Parathyroid adenoma (tissue), 2 donors: ENCODE results near the gene ZNF491.
A peak's percentile ranks its signal among the peaks of the same experiment; 100 is the strongest.
"Not testable (repeated sequence)": the region's sequence is repeated elsewhere in the genome, so short reads cannot be mapped to it uniquely, and the experiment has no call there.

Experiments used
- H2AFZ ChIP-seq: fragments of 300-600 bp; sonication (generic); one replicate; pipeline ENCODE4 v1.7.0; 2017; ENCODE audit warnings: antibody characterized with exemption, mild to moderate bottlenecking
- H3K27ac ChIP-seq: fragments of 300-600 bp; sonication (generic); one replicate; pipeline ENCODE4 v1.7.0; 2017
- H3K27me3 ChIP-seq: fragments of 300-600 bp; sonication (generic); one replicate; pipeline ENCODE4 v1.7.0; 2017; ENCODE audit warnings: low read length; ENCODE audit not compliant: control insufficient read depth, insufficient read depth
- H3K36me3 ChIP-seq: fragments of 300-600 bp; sonication (generic); one replicate; pipeline ENCODE4 v1.7.0; 2017; ENCODE audit warnings: low read length; ENCODE audit not compliant: control insufficient read depth, insufficient read depth
- H3K4me1 ChIP-seq: fragments of 300-600 bp; sonication (generic); one replicate; pipeline ENCODE4 v1.7.0; 2017; ENCODE audit warnings: control low read depth
- H3K4me2 ChIP-seq: fragments of 300-600 bp; sonication (generic); one replicate; pipeline ENCODE4 v1.7.0; 2017; ENCODE audit warnings: low read length
- H3K4me3 ChIP-seq: fragments of 300-600 bp; sonication (generic); one replicate; pipeline ENCODE4 v1.7.0; 2017; ENCODE audit warnings: low read depth, low read length
- H3K79me2 ChIP-seq: fragments of 300-600 bp; sonication (generic); one replicate; pipeline ENCODE4 v1.7.0; 2017; ENCODE audit warnings: control low read depth
- H3K9ac ChIP-seq: fragments of 300-600 bp; sonication (generic); one replicate; pipeline ENCODE4 v1.7.0; 2017; ENCODE audit warnings: mild to moderate bottlenecking
- H3K9me3 ChIP-seq: fragments of 300-600 bp; sonication (generic); one replicate; pipeline ENCODE4 v1.7.0; 2017; ENCODE audit warnings: low read length; ENCODE audit not compliant: control insufficient read depth
- TF ChIP-seq, protein P1 (sequence below): fragments of 300-600 bp; sonication (generic); IDR thresholded peaks from one replicate; pipeline ENCODE4 v1.7.0; 2017; ENCODE audit warnings: antibody characterized with exemption, mild to moderate bottlenecking
- donor health status: primary hyperparathyroidism.

ZNF491 gene

DNA sequence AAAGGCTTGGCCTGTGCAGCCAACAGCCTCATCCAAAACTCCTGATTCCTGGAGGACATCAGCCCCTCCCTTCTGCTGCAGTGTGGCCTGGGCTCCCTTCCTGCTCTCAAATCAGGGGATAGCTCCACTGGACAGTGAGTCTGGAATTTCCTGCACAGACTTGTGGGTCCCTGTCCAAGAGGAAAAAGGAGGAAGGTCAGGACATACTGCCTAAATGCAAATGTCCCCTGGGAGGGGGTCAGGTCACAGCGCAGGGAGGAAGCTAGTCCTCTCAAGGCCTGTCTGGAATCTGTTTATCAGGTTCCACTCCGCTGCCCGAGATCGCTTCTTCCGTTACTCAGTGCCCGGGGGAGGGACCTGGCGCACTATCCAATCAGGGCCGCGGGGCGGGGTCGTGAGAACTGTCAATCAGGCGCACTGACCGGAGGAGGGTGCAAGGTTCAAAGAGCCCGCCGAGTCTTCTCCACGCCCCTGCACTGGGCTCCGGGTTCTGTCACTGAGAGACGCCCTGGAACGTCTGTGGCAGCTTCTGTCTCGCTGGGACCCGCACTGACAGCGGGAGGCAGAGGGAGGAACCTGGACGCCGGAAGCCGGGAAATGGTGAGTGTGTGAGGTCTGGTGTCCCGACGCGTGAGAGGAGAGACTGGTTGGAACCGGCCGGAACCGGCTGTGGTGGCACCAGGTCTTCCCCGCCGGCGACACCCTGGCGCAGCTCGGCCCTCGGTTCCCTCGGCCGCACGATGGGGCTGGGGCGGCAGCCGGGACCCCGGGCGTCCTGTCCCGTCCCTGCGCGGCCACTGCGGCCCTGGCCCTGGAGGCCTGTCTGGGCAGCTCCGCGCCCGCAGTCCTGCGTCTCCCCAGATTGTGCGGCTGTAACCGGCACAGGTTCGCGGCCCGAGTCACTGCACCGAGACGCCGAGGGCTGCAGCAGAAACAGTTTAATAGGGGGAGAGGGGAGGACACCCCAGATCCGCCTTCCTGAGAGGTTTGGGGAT, 31.4 kb upstream of the ZNF491 start, which contains the start of gene ZNF441:
TSS of gene ZNF441 (plus strand) at position 404 of the 995 bp plus-strand sequence. CDS start at position 598, 194 bp downstream.
- H3K27me3 ChIP-seq = no peaks in the 10 kb centered on the region
- peak within 1 kb of the TSS; percentile 88 for H3K4me3 ChIP-seq
- peaks cover 12% of the 10 kb centered on the region for H3K79me2 ChIP-seq
- H3K9me3 ChIP-seq = no peaks in the 10 kb centered on the region
- peak within 1 kb of the TSS; percentile 85 for H3K9ac ChIP-seq
- H3K36me3 ChIP-seq = no peaks in the 10 kb centered on the region
- peak within 1 kb of the TSS; percentile 91 for H3K4me2 ChIP-seq
- H2AFZ ChIP-seq = peak within 1 kb of the TSS; percentile 68
- peaks cover 3% of the 10 kb centered on the region for H3K4me1 ChIP-seq
- TF ChIP-seq, protein P1, sequence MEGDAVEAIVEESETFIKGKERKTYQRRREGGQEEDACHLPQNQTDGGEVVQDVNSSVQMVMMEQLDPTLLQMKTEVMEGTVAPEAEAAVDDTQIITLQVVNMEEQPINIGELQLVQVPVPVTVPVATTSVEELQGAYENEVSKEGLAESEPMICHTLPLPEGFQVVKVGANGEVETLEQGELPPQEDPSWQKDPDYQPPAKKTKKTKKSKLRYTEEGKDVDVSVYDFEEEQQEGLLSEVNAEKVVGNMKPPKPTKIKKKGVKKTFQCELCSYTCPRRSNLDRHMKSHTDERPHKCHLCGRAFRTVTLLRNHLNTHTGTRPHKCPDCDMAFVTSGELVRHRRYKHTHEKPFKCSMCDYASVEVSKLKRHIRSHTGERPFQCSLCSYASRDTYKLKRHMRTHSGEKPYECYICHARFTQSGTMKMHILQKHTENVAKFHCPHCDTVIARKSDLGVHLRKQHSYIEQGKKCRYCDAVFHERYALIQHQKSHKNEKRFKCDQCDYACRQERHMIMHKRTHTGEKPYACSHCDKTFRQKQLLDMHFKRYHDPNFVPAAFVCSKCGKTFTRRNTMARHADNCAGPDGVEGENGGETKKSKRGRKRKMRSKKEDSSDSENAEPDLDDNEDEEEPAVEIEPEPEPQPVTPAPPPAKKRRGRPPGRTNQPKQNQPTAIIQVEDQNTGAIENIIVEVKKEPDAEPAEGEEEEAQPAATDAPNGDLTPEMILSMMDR = no peak
- peak within 1 kb of the TSS; percentile 97 for H3K27ac ChIP-seq

DNA sequence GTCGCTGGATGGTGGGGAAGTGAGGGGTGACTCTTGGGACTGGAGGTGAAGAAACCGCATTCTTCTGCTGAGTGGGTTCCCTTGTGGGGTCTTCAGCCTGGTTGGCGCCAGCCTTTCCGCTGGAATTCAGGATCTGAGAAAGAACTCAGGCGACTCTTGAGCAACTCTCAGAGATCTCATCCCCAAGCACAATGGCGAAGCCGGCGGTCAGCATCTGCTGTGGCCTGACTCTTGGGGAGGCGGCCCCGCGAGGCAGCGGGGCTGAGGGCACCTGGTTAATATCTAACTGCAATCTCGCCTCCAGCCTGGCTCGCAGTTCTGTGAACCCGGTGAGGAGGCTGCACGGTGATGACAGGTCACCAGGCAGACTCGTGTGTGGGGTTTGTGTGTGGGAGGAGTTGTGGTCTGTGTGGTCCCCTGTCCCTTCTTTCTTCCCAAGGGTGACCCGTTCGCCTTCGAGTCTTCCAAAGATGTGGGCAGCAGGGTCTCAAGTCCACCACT, 30.6 kb upstream of the ZNF491 start:
- Histone ChIP-seq H3K27ac (peak overlapping the region; percentile 97), H3K36me3 (no peaks in the 10 kb centered on the region), H3K9ac (peak overlapping the region; percentile 85), H2AFZ (peak overlapping the region; percentile 68), H3K4me3 (peak overlapping the region; percentile 88), H3K79me2 (peaks cover 19% of the 10 kb centered on the region), H3K4me2 (peak overlapping the region; percentile 91), H3K4me1 (peaks cover 3% of the 10 kb centered on the region), H3K9me3 (no peaks in the 10 kb centered on the region), H3K27me3 (no peaks in the 10 kb centered on the region)
- TF ChIP-seq, protein P1 = no peak

DNA sequence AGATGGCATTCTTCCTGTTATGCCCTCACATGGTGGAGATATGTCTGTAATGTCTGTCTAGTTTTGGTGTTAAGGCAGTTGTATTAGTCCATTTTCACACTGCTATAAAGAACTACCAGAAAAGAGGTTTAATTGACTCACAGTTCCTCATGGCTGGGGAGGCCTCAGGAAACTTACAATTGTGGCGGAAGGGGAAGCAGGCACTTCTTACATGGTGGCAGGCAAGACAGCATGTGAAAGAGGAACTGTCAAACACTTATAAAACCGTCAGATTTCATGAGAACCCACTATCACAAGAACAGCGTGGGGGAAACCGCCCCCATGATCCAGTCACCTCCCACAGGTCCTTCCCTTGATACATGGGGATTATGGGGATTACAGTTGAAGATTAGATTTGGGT, 28.3 kb upstream of the ZNF491 start:
- H3K27me3 ChIP-seq = no peaks in the 10 kb centered on the region
- H3K9ac ChIP-seq = no peak overlapping the region
- H3K36me3 ChIP-seq = no peaks in the 10 kb centered on the region

DNA sequence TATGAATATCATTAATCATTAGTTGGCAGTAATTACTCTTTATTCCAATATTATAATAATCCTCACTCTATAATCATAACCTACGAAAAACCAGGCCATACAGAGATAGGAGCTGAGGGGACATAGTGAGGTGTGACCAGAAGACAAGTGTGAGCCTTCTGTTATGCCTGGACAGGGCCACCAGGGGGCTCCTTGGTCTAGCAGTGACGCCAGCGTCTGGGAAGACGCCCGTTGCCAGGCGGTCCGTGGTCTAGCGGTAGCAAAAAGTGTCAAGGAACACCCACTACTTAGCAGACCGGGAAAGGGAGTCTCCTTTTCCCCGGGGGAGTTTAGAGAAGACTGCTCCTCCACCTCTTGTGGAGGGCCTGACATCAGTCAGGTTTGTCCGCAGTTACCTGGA, 26.8 kb upstream of the ZNF491 start:
- not testable (repeated sequence) for H3K4me3 ChIP-seq, H3K9ac ChIP-seq, H3K9me3 ChIP-seq, H3K4me1 ChIP-seq, H2AFZ ChIP-seq, H3K4me2 ChIP-seq, H3K27me3 ChIP-seq, H3K36me3 ChIP-seq, H3K27ac ChIP-seq
- H3K79me2 ChIP-seq = peaks cover 19% of the 10 kb centered on the region

More for the DNA sequence above, 28.3 kb upstream of the ZNF491 start:
- Histone ChIP-seq H3K27ac (no peak overlapping the region), H3K4me3 (no peak overlapping the region), H3K4me2 (no peak overlapping the region), H2AFZ (no peak overlapping the region), H3K4me1 (peaks cover 3% of the 10 kb centered on the region), H3K9me3 (no peaks in the 10 kb centered on the region), H3K79me2 (peaks cover 19% of the 10 kb centered on the region)
- TF ChIP-seq, protein P1 = no peak

DNA sequence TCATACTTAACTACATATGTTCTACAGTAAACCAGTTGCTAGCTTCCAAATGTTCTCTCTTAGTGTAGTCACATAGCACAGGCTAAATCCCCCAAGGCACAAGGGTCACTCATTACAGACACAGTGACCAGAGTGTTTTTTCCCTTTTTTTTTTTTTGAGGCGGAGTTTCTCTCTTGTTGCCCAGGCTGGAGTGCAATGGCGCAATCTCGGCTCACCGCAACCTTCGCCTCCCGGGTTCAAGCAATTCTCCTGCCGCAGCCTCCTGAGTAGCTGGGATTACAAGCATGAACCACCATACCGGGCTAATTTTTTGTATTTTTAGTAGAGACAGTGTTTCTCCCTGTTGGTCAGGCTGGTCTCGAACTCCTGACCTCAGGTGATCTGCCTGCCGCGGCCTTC, 21.7 kb upstream of the ZNF491 start:
- not testable (repeated sequence) for H3K27me3 ChIP-seq, H3K4me3 ChIP-seq, H3K4me1 ChIP-seq, H2AFZ ChIP-seq, H3K4me2 ChIP-seq, H3K9ac ChIP-seq, H3K27ac ChIP-seq
- Histone ChIP-seq H3K36me3 (peaks cover 13% of the 10 kb centered on the region), H3K9me3 (peaks cover 16% of the 10 kb centered on the region), H3K79me2 (peaks cover 14% of the 10 kb centered on the region)
